ENCODE data around the gene MORN2.

Gene MORN2

DNA sequence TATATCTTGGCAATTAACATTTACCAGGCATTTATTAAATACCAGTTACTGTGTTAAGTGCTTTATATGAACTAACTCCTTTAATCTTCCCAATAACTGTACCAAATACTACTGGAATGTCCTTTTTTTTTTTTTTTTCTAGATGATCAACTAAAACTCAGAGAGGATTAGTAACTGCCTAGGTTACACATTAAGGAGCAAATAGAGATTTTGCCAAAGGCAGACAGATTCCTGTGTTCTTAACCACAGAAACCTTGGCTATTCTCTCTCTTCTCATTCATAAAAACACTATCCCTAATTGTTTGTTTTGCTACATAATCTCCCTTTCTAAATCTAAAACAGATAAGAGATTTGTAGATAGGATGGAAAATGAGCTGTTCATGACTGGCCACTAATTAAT, 13.3 kb upstream of the MORN2 start:
- H3K4me1 ChIP-seq (ENCODE audit: control insufficient read depth, insufficient read depth, low read length), result no peaks in the 10 kb centered on the region
- no peaks in the 10 kb centered on the region for H3K27me3 ChIP-seq (ENCODE audit: control insufficient read depth, insufficient read depth, low read length, poor library complexity, severe bottlenecking)
- H3K9me3 ChIP-seq (ENCODE audit: control insufficient read depth, low read length), result no peaks in the 10 kb centered on the region
- peaks cover 29% of the 10 kb centered on the region for H3K36me3 ChIP-seq (ENCODE audit: control insufficient read depth, insufficient read depth, low read length)
- no peak overlapping the region for H3K27ac ChIP-seq (ENCODE audit: insufficient read depth, low read depth, low read length, poor library complexity, severe bottlenecking)
- H3K4me3 ChIP-seq (ENCODE audit: insufficient read depth, low read depth, low read length), result no peak overlapping the region

DNA sequence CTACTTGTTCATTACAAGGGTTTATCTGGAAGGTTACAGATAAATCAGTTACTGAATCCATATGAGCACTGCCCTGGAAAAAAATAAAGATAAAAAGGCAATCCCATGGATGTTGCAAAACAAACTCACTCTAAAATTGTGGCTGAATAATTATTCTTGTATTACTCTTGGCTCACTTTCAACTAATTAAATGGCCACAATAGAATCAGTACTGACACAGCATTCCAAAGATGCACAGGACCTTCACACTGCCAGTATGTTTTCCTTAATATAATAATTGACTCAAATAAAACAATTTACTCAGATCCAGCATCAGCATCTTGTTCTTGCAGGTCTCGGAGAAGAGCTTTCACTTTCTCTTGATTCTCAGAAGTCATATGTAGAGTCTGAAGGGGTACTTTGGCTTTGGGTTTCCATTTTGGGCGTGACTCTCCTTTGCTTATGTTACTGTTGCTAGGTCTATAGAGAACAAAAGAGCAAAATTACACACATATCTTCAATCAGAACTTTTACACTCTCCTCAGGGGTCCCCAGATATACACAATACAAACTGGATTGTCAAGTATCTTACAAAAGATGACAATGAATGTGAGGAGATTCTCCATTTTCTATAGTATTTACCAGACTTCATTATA, 12.6 kb upstream of the MORN2 start:
- H3K27me3 ChIP-seq (ENCODE audit: control insufficient read depth, insufficient read depth, low read length, poor library complexity, severe bottlenecking), result no peaks in the 10 kb centered on the region
- no peaks in the 10 kb centered on the region for H3K9me3 ChIP-seq (ENCODE audit: control insufficient read depth, low read length)
- peaks cover 33% of the 10 kb centered on the region for H3K36me3 ChIP-seq (ENCODE audit: control insufficient read depth, insufficient read depth, low read length)
- no peak overlapping the region for H3K27ac ChIP-seq (ENCODE audit: insufficient read depth, low read depth, low read length, poor library complexity, severe bottlenecking)
- WGBS, 2 experiments, result 96 to 100% methylated on average over 1 to 2 of the region's 2 CpGs
- no peaks in the 10 kb centered on the region for H3K4me1 ChIP-seq (ENCODE audit: control insufficient read depth, insufficient read depth, low read length)
- no peak overlapping the region for H3K4me3 ChIP-seq (ENCODE audit: insufficient read depth, low read depth, low read length)

DNA sequence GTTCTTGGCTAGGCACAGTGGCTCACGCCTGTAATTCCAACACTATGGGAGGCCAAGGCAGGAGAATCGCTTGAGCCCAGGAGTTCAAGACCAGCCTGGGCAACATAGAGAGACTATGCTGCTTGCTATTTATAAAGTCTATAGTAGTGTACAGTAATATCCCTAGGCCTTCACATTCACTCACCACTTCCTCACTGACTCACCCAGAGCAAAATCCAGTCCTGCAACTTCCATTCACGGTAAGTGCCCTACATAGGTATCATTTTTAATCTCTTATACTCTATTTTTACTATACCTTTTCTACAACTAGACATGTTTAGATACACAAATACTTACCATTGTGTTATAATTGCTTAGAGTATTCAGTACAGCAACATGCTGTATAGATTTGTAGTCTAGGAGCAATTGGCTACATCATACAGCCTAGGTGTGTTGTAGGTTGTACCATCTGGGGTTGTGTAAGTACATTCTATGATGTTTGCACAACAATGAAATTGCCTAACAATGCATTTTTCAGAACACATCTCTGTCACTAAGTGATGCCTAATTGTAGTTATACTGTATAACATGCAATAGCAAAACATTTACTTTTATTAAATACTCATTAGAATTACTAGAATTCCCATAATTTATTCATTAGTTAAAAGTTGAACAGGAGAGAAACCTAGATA, 8.9 kb upstream of the MORN2 start:
- H3K4me1 ChIP-seq (ENCODE audit: control insufficient read depth, insufficient read depth, low read length), result no peaks in the 10 kb centered on the region
- no peak overlapping the region for H3K4me3 ChIP-seq (ENCODE audit: insufficient read depth, low read depth, low read length)
- H3K9me3 ChIP-seq (ENCODE audit: control insufficient read depth, low read length), result no peaks in the 10 kb centered on the region
- no peak overlapping the region for H3K27ac ChIP-seq (ENCODE audit: insufficient read depth, low read depth, low read length, poor library complexity, severe bottlenecking)
- peaks cover 10% of the 10 kb centered on the region for H3K36me3 ChIP-seq (ENCODE audit: control insufficient read depth, insufficient read depth, low read length)
- no peaks in the 10 kb centered on the region for H3K27me3 ChIP-seq (ENCODE audit: control insufficient read depth, insufficient read depth, low read length, poor library complexity, severe bottlenecking)
- WGBS, 2 experiments, result 91 to 95% methylated on average over 3 of the region's 3 CpGs

DNA sequence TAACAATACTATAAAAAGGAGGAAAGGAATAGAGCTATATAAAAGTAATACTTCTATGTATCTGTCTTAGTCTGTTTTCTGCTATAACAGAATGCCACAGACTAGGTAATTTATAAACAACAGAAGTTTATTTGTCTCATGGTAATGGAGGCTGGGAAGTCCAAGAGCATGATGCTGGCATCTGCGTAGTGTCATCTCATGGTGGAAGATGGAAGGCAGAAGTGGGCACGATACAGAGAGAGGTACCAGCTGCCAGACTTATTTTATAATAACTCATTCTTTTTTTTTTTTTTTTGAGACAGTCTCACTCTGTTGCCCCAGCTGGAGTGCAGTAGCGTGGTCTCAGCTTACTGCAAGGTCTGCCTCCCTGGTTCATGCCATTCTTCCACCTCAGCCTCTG, 4.3 kb upstream of the MORN2 start:
- Histone ChIP-seq H3K27ac (ENCODE audit: insufficient read depth, low read depth, low read length, poor library complexity, severe bottlenecking) (no peak overlapping the region), H3K36me3 (ENCODE audit: control insufficient read depth, insufficient read depth, low read length) (peaks cover 7% of the 10 kb centered on the region), H3K27me3 (ENCODE audit: control insufficient read depth, insufficient read depth, low read length, poor library complexity, severe bottlenecking) (no peaks in the 10 kb centered on the region), H3K4me3 (ENCODE audit: insufficient read depth, low read depth, low read length) (no peak overlapping the region), H3K9me3 (ENCODE audit: control insufficient read depth, low read length) (no peaks in the 10 kb centered on the region), H3K4me1 (ENCODE audit: control insufficient read depth, insufficient read depth, low read length) (peaks cover 2% of the 10 kb centered on the region)
- 92 to 97% methylated on average over 3 of the region's 3 CpGs for WGBS, 2 experiments

DNA sequence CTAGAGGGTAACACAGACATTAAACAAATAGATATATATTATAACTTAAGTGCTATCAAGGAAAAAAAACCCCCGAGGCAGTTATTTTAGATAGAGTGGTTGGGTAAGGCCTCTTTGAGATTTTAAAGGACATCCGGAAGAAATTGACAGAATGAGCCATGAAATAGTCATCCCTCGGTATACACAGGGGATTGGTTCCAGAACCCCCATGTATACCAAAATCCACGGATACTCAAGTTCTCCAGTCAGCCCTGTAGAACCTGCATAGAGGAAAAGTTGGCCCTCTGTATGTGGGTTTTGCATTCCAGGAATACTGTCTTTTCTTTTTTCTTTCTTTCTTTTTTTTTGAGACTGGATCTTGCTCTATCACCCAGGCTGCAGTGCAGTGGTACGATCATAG, 2.0 kb upstream of the MORN2 start:
- Histone ChIP-seq H3K36me3 (ENCODE audit: control insufficient read depth, insufficient read depth, low read length) (no peaks in the 10 kb centered on the region), H3K4me3 (ENCODE audit: insufficient read depth, low read depth, low read length) (no peak overlapping the region), H3K27ac (ENCODE audit: insufficient read depth, low read depth, low read length, poor library complexity, severe bottlenecking) (no peak overlapping the region), H3K9me3 (ENCODE audit: control insufficient read depth, low read length) (no peaks in the 10 kb centered on the region), H3K4me1 (ENCODE audit: control insufficient read depth, insufficient read depth, low read length) (peaks cover 7% of the 10 kb centered on the region), H3K27me3 (ENCODE audit: control insufficient read depth, insufficient read depth, low read length, poor library complexity, severe bottlenecking) (no peaks in the 10 kb centered on the region)
- WGBS, 2 experiments, result 75 to 76% methylated on average over 5 of the region's 5 CpGs

DNA sequence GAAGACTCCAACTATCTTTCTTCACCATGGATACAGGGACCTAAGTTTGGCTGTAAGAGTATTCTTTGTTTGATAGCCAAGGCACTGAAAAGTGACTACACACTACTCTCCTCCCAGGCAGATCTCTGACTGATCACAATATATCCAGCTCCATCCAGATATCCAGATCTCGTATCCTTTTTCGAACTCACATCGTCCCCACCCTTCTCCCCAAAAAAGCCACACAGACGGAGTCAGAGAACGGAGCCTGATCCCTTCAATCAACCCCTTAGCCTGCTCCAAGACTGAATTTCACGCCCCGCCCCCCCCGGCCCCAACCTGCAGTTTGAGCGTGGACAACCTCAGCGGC, 575 bp upstream of the MORN2 start:
- WGBS, 2 experiments, result 0 to 2% methylated on average over 10 of the region's 10 CpGs
- no peaks in the 10 kb centered on the region for H3K27me3 ChIP-seq (ENCODE audit: control insufficient read depth, insufficient read depth, low read length, poor library complexity, severe bottlenecking)
- peak overlapping the region; percentile 95 for H3K4me3 ChIP-seq (ENCODE audit: insufficient read depth, low read depth, low read length)
- H3K27ac ChIP-seq (ENCODE audit: insufficient read depth, low read depth, low read length, poor library complexity, severe bottlenecking), result no peak overlapping the region
- peaks cover 7% of the 10 kb centered on the region for H3K4me1 ChIP-seq (ENCODE audit: control insufficient read depth, insufficient read depth, low read length)
- H3K36me3 ChIP-seq (ENCODE audit: control insufficient read depth, insufficient read depth, low read length), result no peaks in the 10 kb centered on the region
- H3K9me3 ChIP-seq (ENCODE audit: control insufficient read depth, low read length), result no peaks in the 10 kb centered on the region

DNA sequence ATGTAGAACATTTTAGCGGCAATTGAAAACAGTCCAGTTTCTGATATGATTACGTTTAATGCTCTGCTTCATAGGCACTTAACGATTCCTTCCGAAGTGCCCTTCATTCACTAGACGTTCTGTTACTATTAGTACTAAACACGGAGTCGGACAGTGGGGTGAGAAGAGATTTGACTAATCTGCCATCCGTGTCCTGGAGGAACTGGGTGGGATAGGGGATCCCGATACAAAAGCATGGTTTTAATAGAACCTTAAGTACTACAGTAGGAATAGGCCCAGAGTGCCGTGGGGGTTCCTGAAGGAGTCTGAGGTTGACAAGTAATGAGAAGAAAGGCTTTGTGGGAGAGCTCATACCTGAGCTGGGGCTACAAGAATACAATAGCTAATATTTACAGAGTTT, 631 bp downstream of the MORN2 start:
- Histone ChIP-seq H3K27ac (ENCODE audit: insufficient read depth, low read depth, low read length, poor library complexity, severe bottlenecking) (no peak overlapping the region), H3K36me3 (ENCODE audit: control insufficient read depth, insufficient read depth, low read length) (no peaks in the 10 kb centered on the region), H3K9me3 (ENCODE audit: control insufficient read depth, low read length) (no peaks in the 10 kb centered on the region), H3K27me3 (ENCODE audit: control insufficient read depth, insufficient read depth, low read length, poor library complexity, severe bottlenecking) (no peaks in the 10 kb centered on the region), H3K4me3 (ENCODE audit: insufficient read depth, low read depth, low read length) (peak overlapping the region; percentile 95), H3K4me1 (ENCODE audit: control insufficient read depth, insufficient read depth, low read length) (peaks cover 7% of the 10 kb centered on the region)
- WGBS, 2 experiments, result 43 to 47% methylated on average over 10 of the region's 10 CpGs

DNA sequence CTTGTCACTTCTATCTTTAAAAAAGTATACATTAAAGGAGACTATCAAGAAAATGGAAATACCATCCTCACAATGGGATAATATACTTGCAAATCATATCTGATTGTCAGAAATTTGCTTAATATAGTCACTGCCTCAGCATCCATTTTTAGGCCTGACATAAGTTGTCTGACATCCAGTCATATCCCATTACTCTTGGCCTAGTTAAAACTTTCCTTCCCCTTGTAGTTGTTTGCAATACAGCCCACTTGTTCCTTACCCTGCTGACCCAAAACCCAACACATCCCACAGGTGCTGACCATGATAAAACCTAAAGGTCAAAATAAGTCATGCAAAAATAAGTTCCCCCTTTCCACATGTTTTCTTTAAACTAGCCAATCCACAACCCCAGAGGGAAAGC, 10.3 kb downstream of the MORN2 start:
- no peak overlapping the region for H3K4me3 ChIP-seq (ENCODE audit: insufficient read depth, low read depth, low read length)

DNA sequence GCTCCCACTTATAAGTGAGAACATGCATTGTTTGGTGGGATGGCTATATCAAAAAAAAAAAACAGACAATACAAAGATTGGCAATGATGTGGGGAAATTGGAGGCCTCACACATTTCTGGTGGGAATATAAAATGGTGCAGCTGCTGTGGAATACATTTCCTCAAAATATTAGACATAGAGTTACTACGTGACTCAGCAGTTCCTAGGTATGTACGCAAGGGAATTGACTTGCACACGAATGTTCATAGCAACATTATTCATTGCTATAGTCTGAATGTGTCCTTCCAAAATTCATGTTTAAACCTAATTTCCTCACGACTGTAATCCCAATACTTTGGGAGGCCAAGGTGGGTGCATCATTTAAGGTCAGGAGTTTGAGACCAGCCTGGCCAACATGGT, 11.6 kb downstream of the MORN2 start:
- no peak overlapping the region for H3K27ac ChIP-seq (ENCODE audit: insufficient read depth, low read depth, low read length, poor library complexity, severe bottlenecking)
- no peaks in the 10 kb centered on the region for H3K36me3 ChIP-seq (ENCODE audit: control insufficient read depth, insufficient read depth, low read length)
- H3K4me3 ChIP-seq (ENCODE audit: insufficient read depth, low read depth, low read length), result no peak overlapping the region
- no peaks in the 10 kb centered on the region for H3K27me3 ChIP-seq (ENCODE audit: control insufficient read depth, insufficient read depth, low read length, poor library complexity, severe bottlenecking)
- no peaks in the 10 kb centered on the region for H3K4me1 ChIP-seq (ENCODE audit: control insufficient read depth, insufficient read depth, low read length)
- WGBS, 2 experiments, result 90 to 93% methylated on average over 4 of the region's 4 CpGs
- H3K9me3 ChIP-seq (ENCODE audit: control insufficient read depth, low read length), result no peaks in the 10 kb centered on the region

More for the DNA sequence above, 10.3 kb downstream of the MORN2 start:
- Histone ChIP-seq H3K27me3 (ENCODE audit: control insufficient read depth, insufficient read depth, low read length, poor library complexity, severe bottlenecking) (no peaks in the 10 kb centered on the region), H3K4me1 (ENCODE audit: control insufficient read depth, insufficient read depth, low read length) (no peaks in the 10 kb centered on the region), H3K36me3 (ENCODE audit: control insufficient read depth, insufficient read depth, low read length) (no peaks in the 10 kb centered on the region), H3K9me3 (ENCODE audit: control insufficient read depth, low read length) (no peaks in the 10 kb centered on the region), H3K27ac (ENCODE audit: insufficient read depth, low read depth, low read length, poor library complexity, severe bottlenecking) (no peak overlapping the region)

DNA sequence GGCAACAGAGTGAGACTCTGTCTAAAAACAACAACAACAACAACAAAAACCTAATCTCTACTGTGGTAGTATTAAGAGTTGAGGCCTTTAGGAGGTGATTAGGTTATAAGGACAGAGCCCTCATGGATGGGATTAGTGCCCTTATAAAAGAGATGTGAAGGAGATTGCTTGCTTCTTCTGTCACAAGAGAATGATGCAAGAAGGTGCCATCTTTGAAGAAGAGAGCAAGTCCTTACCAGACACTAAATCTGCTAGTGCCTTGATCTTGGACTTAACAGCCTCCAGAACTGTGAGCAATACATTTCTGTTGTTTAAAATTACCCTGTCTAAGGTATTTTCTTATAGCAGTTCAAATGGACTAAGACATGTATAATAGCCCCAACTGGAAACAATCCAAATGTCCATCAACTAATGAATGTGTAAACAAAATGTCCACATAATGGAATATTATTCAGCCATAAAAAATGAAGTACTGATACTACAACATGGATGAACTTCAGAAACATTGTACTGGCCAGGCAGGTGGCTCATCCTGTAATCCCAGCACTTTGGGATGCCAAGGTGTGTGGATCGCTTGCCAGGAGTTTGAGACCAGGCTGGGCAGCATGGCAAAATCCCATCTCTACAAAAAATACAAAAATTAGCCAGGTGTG, 12.3 kb downstream of the MORN2 start:
- no peak overlapping the region for H3K27ac ChIP-seq (ENCODE audit: insufficient read depth, low read depth, low read length, poor library complexity, severe bottlenecking)
- WGBS, 2 experiments, result 86 to 91% methylated on average over 1 of the region's 1 CpG
- H3K27me3 ChIP-seq (ENCODE audit: control insufficient read depth, insufficient read depth, low read length, poor library complexity, severe bottlenecking), result no peaks in the 10 kb centered on the region
- no peaks in the 10 kb centered on the region for H3K36me3 ChIP-seq (ENCODE audit: control insufficient read depth, insufficient read depth, low read length)
- no peak overlapping the region for H3K4me3 ChIP-seq (ENCODE audit: insufficient read depth, low read depth, low read length)
- no peaks in the 10 kb centered on the region for H3K4me1 ChIP-seq (ENCODE audit: control insufficient read depth, insufficient read depth, low read length)
- no peaks in the 10 kb centered on the region for H3K9me3 ChIP-seq (ENCODE audit: control insufficient read depth, low read length)
